ENCODE data around the gene CTNND1. TPM values are rescaled to one million over a fixed set of nuclear protein-coding genes. Genes with fewer than 3 reads are reported as not detected.

The CTNND1 gene
- total RNA-seq, 1 donor from 2014 or later, result 9.9 TPM

Other genes starting within 250 kb of the CTNND1 start
- 29.1 and 30.3 TPM in 2 replicates for gene SLC43A1, start 246.1 kb upstream of the CTNND1 start, total RNA-seq
- 98.2 and 99.6 TPM in 2 replicates for gene TIMM10, start 231.0 kb upstream of the CTNND1 start, total RNA-seq
- not detected in 2 replicates for gene SMTNL1, start 224.2 kb upstream of the CTNND1 start, total RNA-seq
- gene UBE2L6, start 194.1 kb upstream of the CTNND1 start, total RNA-seq, result 155 and 163 TPM in 2 replicates
- gene SERPING1, start 164.1 kb upstream of the CTNND1 start, total RNA-seq, result not detected in 2 replicates
- 0.26 and 0.39 TPM in 2 replicates for gene YPEL4, start 111.9 kb upstream of the CTNND1 start, total RNA-seq
- 17.8 and 19.1 TPM in 2 replicates for gene CLP1, start 104.0 kb upstream of the CTNND1 start, total RNA-seq
- 78.4 and 79.1 TPM in 2 replicates for gene ZDHHC5, start 93.7 kb upstream of the CTNND1 start, total RNA-seq
- gene MED19, start 49.6 kb upstream of the CTNND1 start, total RNA-seq, result 14.9 TPM in 2 replicates
- gene TMX2, start 49.2 kb upstream of the CTNND1 start, total RNA-seq, result 95.9 and 96.8 TPM in 2 replicates
- gene SELENOH, start 20.3 kb upstream of the CTNND1 start, total RNA-seq, result 211 and 232 TPM in 2 replicates
- gene BTBD18, start 10.0 kb upstream of the CTNND1 start, total RNA-seq, result 0.07 TPM in 1 of 2 replicates, not detected in the other

Measured in activated T-helper 1 cell treated with anti-CD3 and anti-CD28 coated beads, Interleukin-12 subunit alpha, Interleukin-12 subunit beta, Interleukin-2, Interleukin-4 antibody, amounts not matched to agents 30 ng/mL and 10 ng/mL and 1 ng/mL, durations not matched to agents 14 hours and 24 hours and 36 hours (primary cell).